ENCODE results near the gene UBE2R2. TPM values are rescaled to one million over a fixed set of nuclear protein-coding genes. Genes with fewer than 3 reads are reported as not detected.

UBE2R2 gene
- total and polyA plus RNA-seq, 10 of the 15 experiments (the other 5 are each of a cell fraction or from before 2014, with no cell fraction given), result 7.2 to 32.8 (median 17.2) TPM

GRCh38 chr9:33927694-33928093 lies 110.7 kb downstream of the UBE2R2 start:
- no TSS peak for BruUV-seq (replicated peaks)
- Histone ChIP-seq H3K9me3 (replicated peaks; ENCODE audit: control insufficient read depth, insufficient read depth, low read length) (no peaks in the 10 kb centered on the region), H3K79me2 (ENCODE audit: control insufficient read depth, insufficient read depth, low read length) (no peaks in the 10 kb centered on the region), H3K27ac (ENCODE audit: control insufficient read depth, insufficient read depth) (no peak overlapping the region), H3K4me1 (ENCODE audit: control insufficient read depth, insufficient read depth, low read length) (no peaks in the 10 kb centered on the region), H3K36me3 (ENCODE audit: control insufficient read depth in 2 of 2, insufficient read depth in 2 of 2, low read length in 1 of 2) (peaks cover 43 to 61% of the 10 kb centered on the region in 2 experiments), H2AFZ (ENCODE audit: control insufficient read depth, low read depth, low read length) (no peak overlapping the region), H3K4me3 (no peak overlapping the region), H3K27me3 (replicated peaks in 1 of 2; ENCODE audit: control insufficient read depth in 2 of 2, insufficient read depth in 2 of 2, low read length in 1 of 2) (no peaks in the 10 kb centered on the region), H3K9ac (ENCODE audit: control insufficient read depth, insufficient read depth, low read length) (no peak overlapping the region), H4K20me1 (ENCODE audit: control insufficient read depth, insufficient read depth) (no peaks in the 10 kb centered on the region), H3K4me2 (ENCODE audit: control insufficient read depth, insufficient read depth) (no peak overlapping the region)
- CTCF ChIA-PET, result interaction anchor here (2.4 kb wide), 1 partner anchor 146 kb away, joined by 8 read pairs; no protein-coding TSS in a partner anchor
- RAD21 ChIA-PET (ENCODE audit: unreplicated experiment), result no interaction called here
- FAIRE-seq (no peak), ATAC-seq (no peak), DNase-seq (ENCODE audit: low read depth, low spot score) (no peak)
- POLR2A ChIA-PET, result no interaction called here
- TF ChIP-seq BCL3 (IDR thresholded peaks at IDR 0.05; ENCODE audit: borderline replicate concordance, insufficient read depth, low read depth, low read length, poor library complexity, severe bottlenecking) (no peak), E4F1 (IDR thresholded peaks at IDR 0.05; ENCODE audit: borderline replicate concordance, partially characterized antibody) (no peak), KAT2A (conservative IDR thresholded peaks at IDR 0.05; ENCODE audit: control insufficient read depth, low read depth, low read length) (no peak), CHD1 (IDR thresholded peaks at IDR 0.05; ENCODE audit: low read depth, low read length) (no peak), BCL11A (IDR thresholded peaks at IDR 0.05; ENCODE audit: low read depth, low read length) (no peak), ZNF24 (IDR thresholded peaks at IDR 0.05) (no peak), HSF1 (IDR thresholded peaks at IDR 0.05; ENCODE audit: low read depth, low read length) (no peak), ZBTB11 (CRISPR knock-in tag; IDR thresholded peaks at IDR 0.05) (no peak), ZNF592 (IDR thresholded peaks at IDR 0.05) (no peak), CBX5 (IDR thresholded peaks at IDR 0.05; ENCODE audit: low read depth) (no peak), NFXL1 (IDR thresholded peaks at IDR 0.05; ENCODE audit: borderline replicate concordance) (no peak)
- WGBS (ENCODE audit: insufficient coverage, insufficient replicate concordance, low lambda C conversion rate, missing lambda C conversion rate), result 99% methylated on average over 15 of the region's 15 CpGs
- SMC1A ChIA-PET (ENCODE audit: uncharacterized antibody, unreplicated experiment), result no interaction called here
- intact Hi-C loops (cut with micrococcal nuclease; ENCODE audit: unreplicated experiment) (loop anchor here (5.0 kb wide), 1 partner anchor 145 kb away; no protein-coding TSS in a partner anchor), in situ Hi-C loops (cut with MboI) (no loop called here)

Measured in GM12878 (cell line).